Gastroesophageal sphincter (tissue), 4 donors: Measurements from ENCODE around the gene STAT5B. TPM values are rescaled to one million over a fixed set of nuclear protein-coding genes. Genes with fewer than 3 reads are reported as not detected.

Experiments
- ATAC-seq: fragments of 150-250 bp; one replicate; pipeline ENCODE4 v1.9.1; 2016; ENCODE audit warnings: mild to moderate bottlenecking, moderate library complexity
- H3K27ac ChIP-seq, 4 donors: fragments of 200-600 bp; sonication (generic) in 3 of 4; 1 replicate in 3 of 4; 2 replicates in 1 of 4; pipeline ENCODE4 v1.5.1; 2016 to 2019
- H3K27me3 ChIP-seq: fragments of 200-600 bp; sonication (generic); one replicate; pipeline ENCODE4 v1.5.1; 2019
- H3K36me3 ChIP-seq, 2 donors: fragments of 200-600 bp; sonication (generic); one replicate each; pipeline ENCODE4 v1.5.1; 2019; ENCODE audit warnings: control low read depth in 1 of 2
- H3K4me1 ChIP-seq, 3 donors: fragments of 200-600 bp; sonication (generic); 1 replicate in 2 of 3; 2 replicates in 1 of 3; pipeline ENCODE4 v1.5.1; 2016 to 2019; ENCODE audit warnings: control low read depth in 2 of 3
- H3K4me3 ChIP-seq, 2 donors: fragments of 200-600 bp; sonication (generic); one replicate each; pipeline ENCODE4 v1.5.1; 2019; ENCODE audit warnings: mild to moderate bottlenecking in 1 of 2, moderate library complexity in 1 of 2
- H3K9me3 ChIP-seq, 3 donors: fragments of 200-600 bp; sonication (generic); one replicate each; pipeline ENCODE4 v1.5.1; 2017 to 2019; ENCODE audit warnings: control low read depth in 2 of 3
- EP300 ChIP-seq: sonication (generic); formaldehyde crosslinking; IDR thresholded peaks from one replicate; pipeline ENCODE4 v1.6.1; 2017; ENCODE audit warnings: antibody characterized with exemption, mild to moderate bottlenecking
- POLR2A ChIP-seq, 2 donors: fragments of 450-650 bp; IDR thresholded peaks; one replicate each; pipeline ENCODE4 v1.6.1; 2017; ENCODE audit warnings: antibody characterized with exemption in 2 of 2, mild to moderate bottlenecking in 2 of 2, moderate library complexity in 1 of 2
- POLR2AphosphoS5 ChIP-seq: sonication (generic); formaldehyde crosslinking; IDR thresholded peaks from one replicate; pipeline ENCODE4 v1.6.1; 2017; ENCODE audit warnings: antibody characterized with exemption
- WGBS, 2 donors: methylation state at CpG; one replicate each; pipeline ENCODE4 v1.1.5; 2018; ENCODE audit warnings: low coverage in 1 of 2; 5-methylcytosine and 5-hydroxymethylcytosine counted together
- total RNA-seq, 4 donors: library from RNA; depleted of rRNA; stranded (reverse); fragments of >200 nt; gene quantifications; one replicate each; pipeline ENCODE4 v1.1.0, GENCODE V29; 2016
- TF ChIP-seq, protein P1 (sequence below), 4 experiments: fragments of 200-600 bp in 2 of 4; fragments of 450-650 bp in 2 of 4; sonication (generic) in 1 of 4; IDR thresholded peaks; one replicate each; pipeline ENCODE4 v1.5.1; 2017 to 2019; ENCODE audit warnings: antibody characterized with exemption in 4 of 4, mild to moderate bottlenecking in 2 of 4, moderate library complexity in 2 of 4

Gene STAT5B
- total RNA-seq, 4 donors from 2014 or later, result 73.3 to 98.3 (median 95.6) TPM

DNA sequence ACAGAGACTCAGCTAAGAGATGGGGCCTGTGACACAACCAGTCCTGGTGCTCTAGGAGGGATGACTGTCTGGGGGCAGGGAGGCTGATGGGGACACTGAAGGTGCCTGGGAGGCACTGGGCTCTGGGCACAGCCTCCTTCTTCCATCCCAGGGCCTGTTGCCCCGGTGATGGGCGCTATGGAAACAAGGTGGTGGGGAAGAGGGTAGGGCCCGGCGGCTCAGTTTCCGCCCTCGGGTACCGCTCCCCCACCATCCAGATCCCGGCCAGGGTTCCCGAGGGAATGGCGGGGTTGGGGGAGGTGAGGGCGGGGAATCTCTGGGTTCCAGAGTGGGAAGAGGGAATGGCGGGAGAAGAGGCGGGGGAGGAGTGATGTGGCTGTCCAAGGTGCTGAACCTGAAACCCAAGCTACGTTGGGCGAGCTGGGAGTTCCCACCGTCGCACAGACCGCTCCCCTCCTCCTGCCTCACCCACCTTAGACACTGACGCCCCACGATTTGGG, 96.2 kb downstream of the STAT5B start:
- Histone ChIP-seq H3K36me3 (no peaks in the 10 kb centered on the region), H3K4me3 (peak overlapping the region in 1 of 2 donors; percentile 45), H3K4me1 (peaks cover 0 to 41% (median 20%) of the 10 kb centered on the region in 3 donors), H3K9me3 (no peaks in the 10 kb centered on the region), H3K27ac (no peak overlapping the region), H3K27me3 (peaks cover 52% of the 10 kb centered on the region)
- WGBS, 2 donors, result 4 to 13% methylated on average over 3 to 4 of the region's 20 CpGs
- TF ChIP-seq, protein P1, sequence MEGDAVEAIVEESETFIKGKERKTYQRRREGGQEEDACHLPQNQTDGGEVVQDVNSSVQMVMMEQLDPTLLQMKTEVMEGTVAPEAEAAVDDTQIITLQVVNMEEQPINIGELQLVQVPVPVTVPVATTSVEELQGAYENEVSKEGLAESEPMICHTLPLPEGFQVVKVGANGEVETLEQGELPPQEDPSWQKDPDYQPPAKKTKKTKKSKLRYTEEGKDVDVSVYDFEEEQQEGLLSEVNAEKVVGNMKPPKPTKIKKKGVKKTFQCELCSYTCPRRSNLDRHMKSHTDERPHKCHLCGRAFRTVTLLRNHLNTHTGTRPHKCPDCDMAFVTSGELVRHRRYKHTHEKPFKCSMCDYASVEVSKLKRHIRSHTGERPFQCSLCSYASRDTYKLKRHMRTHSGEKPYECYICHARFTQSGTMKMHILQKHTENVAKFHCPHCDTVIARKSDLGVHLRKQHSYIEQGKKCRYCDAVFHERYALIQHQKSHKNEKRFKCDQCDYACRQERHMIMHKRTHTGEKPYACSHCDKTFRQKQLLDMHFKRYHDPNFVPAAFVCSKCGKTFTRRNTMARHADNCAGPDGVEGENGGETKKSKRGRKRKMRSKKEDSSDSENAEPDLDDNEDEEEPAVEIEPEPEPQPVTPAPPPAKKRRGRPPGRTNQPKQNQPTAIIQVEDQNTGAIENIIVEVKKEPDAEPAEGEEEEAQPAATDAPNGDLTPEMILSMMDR (IDR thresholded peaks at IDR 0.05), result no peak
- TF ChIP-seq POLR2A (IDR thresholded peaks at IDR 0.05) (no peak), EP300 (no peak), POLR2AphosphoS5 (no peak)
- no peak for ATAC-seq

DNA sequence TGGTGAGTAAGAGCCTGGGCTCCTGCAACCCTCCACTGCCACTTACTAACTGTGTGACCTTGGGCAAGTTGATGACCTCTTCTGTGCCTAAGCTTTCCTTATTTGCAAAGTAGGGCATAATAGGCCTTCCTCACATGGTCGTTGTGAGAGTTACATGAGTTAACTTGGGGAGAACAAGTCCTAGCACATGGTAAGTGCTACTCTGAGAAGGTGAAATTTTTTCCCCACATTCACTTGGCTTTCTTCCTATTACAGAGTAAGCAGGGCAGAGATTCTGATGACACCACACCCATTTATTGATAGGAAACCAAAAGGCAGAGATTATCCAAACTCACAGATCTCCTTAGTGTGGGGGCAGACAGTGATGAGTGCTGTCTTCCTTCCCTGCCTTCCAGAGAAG, 96.9 kb downstream of the STAT5B start:
- ATAC-seq, result no peak
- H3K9me3 ChIP-seq, result no peaks in the 10 kb centered on the region
- 25% methylated on average over 1 of the region's 1 CpG; no CpG with 5 or more reads in 1 of the 2 donors for WGBS, 2 donors
- no peaks in the 10 kb centered on the region for H3K36me3 ChIP-seq
- H3K27ac ChIP-seq, result no peak overlapping the region
- TF ChIP-seq POLR2A (IDR thresholded peaks at IDR 0.05), result no peak
- no peak for TF ChIP-seq EP300
- TF ChIP-seq, protein P1 (IDR thresholded peaks at IDR 0.05), result no peak
- no peak for TF ChIP-seq POLR2AphosphoS5
- peaks cover 52% of the 10 kb centered on the region for H3K27me3 ChIP-seq
- H3K4me3 ChIP-seq, result no peak overlapping the region
- peaks cover 0 to 34% (median 16%) of the 10 kb centered on the region in 3 donors for H3K4me1 ChIP-seq

DNA sequence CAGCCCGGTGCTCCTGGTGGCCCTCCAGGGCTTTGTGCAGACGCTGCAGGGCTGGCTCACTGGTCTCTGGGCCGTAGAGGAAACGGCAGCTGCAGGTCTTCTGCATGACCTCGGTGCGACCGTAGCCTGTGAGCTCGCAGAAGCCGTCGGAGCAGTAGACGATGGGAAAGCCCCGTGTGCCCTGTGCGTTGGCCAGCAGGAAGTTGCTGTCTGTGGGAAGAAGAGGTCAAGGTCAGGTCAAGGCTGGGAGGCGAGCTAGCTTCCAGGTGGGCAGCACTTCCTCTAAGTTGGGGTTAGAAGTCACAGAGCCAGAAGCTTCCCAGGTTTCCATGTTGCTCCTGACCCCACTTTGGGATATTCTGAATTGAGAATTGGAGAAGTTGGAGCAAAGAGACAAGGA, 97.4 kb downstream of the STAT5B start:
- no peak for ATAC-seq
- Histone ChIP-seq H3K4me1 (peaks cover 0 to 29% (median 16%) of the 10 kb centered on the region in 3 donors), H3K27me3 (peaks cover 52% of the 10 kb centered on the region), H3K27ac (no peak overlapping the region), H3K36me3 (no peaks in the 10 kb centered on the region), H3K4me3 (no peak overlapping the region), H3K9me3 (no peaks in the 10 kb centered on the region)
- TF ChIP-seq POLR2A (IDR thresholded peaks at IDR 0.05) (no peak), EP300 (no peak), POLR2AphosphoS5 (no peak)
- TF ChIP-seq, protein P1 (IDR thresholded peaks at IDR 0.05), result no peak
- 24% methylated on average over 10 of the region's 14 CpGs; no CpG with 5 or more reads in 1 of the 2 donors for WGBS, 2 donors

DNA sequence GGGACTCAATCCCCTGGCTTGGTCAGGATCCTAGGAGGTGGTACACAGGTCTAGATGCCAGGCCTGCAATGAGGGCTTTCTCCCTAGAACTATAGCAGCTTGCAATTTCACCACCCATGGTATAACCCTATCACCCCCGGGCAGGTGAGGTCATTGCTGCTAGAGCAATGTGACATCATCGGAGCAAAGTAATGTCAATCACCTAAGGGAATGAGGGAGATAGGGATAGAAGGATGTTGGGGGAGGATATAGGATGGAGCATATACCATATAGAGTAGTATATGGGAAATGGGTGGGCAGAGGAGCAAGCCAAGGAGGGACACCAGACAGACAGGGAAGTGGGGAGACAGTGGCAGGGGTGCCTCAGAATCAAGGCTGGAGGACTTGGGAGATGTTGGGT, 98.5 kb downstream of the STAT5B start:
- Histone ChIP-seq H3K4me3 (no peak overlapping the region), H3K9me3 (no peaks in the 10 kb centered on the region), H3K4me1 (peaks cover 0 to 20% (median 13%) of the 10 kb centered on the region in 3 donors), H3K27me3 (peaks cover 48% of the 10 kb centered on the region), H3K36me3 (no peaks in the 10 kb centered on the region), H3K27ac (no peak overlapping the region)
- TF ChIP-seq, protein P1 (IDR thresholded peaks at IDR 0.05), result no peak
- TF ChIP-seq EP300, result no peak
- TF ChIP-seq POLR2A (IDR thresholded peaks at IDR 0.05), result no peak
- TF ChIP-seq POLR2AphosphoS5, result no peak
- ATAC-seq, result no peak
- WGBS, 2 donors, result no CpG with 5 or more reads among the region's 2 CpGs

DNA sequence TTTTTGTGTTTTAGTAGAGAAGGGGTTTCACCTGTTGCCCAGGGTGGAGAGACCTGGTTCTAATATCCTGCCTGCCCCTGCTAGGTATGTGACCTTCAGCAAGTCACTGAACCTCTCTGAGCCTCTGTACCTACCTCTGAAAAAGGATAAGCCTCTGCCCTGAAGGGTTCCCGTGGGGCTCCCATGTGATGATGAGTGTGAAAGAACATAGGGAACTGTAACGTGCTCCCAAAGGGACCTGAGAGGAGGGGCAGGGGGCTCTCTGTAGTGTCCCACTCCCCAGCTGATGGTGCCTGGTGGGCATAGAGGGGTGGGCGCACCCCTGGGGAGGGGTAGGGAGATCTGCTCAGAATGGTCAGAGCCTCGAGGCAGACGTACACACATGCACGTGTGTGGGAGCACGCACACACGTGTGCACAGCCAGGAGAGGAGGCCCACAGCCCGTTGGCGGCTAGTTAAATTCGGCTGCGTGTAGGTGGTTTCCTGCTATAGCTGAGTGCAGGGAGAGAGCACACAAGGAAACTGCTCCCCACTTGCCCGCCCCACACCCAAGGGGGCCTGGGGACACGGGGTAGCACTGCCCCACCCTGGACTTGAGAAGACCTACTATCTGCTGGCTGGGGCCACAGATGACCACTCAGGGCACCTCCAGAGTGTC, 101.9 kb downstream of the STAT5B start:
- H3K36me3 ChIP-seq, result no peaks in the 10 kb centered on the region
- no peaks in the 10 kb centered on the region for H3K4me1 ChIP-seq
- H3K27ac ChIP-seq, result no peak overlapping the region
- H3K27me3 ChIP-seq, result peaks cover 25% of the 10 kb centered on the region
- TF ChIP-seq EP300 (no peak), POLR2AphosphoS5 (no peak), POLR2A (IDR thresholded peaks at IDR 0.05) (no peak)
- no peak for ATAC-seq
- no peaks in the 10 kb centered on the region for H3K9me3 ChIP-seq
- WGBS, 2 donors, result 65% methylated on average over 9 of the region's 14 CpGs; no CpG with 5 or more reads in 1 of the 2 donors
- H3K4me3 ChIP-seq, result no peak overlapping the region
